NCI-H1092 treated with DMSO at 0.1 percent for 48 hours (cell line): ENCODE results near the gene ZNF800.
"Not testable (repeated sequence)": the region's sequence is repeated elsewhere in the genome, so short reads cannot be mapped to it uniquely, and the experiment has no call there.

Experiments used
- DNase-seq: peaks from one replicate; lab custom pipeline; 2025; lab: John Stamatoyannopoulos, UW

The ZNF800 gene

GRCh38 chr7:127392566-127393367 is at the start of gene ZNF800:
Gene ZNF800 (minus strand): TSS chr7:127392708. CDS start chr7:127391557, 1,151 bp downstream.
- peak; percentile 92 for DNase-seq

DNA sequence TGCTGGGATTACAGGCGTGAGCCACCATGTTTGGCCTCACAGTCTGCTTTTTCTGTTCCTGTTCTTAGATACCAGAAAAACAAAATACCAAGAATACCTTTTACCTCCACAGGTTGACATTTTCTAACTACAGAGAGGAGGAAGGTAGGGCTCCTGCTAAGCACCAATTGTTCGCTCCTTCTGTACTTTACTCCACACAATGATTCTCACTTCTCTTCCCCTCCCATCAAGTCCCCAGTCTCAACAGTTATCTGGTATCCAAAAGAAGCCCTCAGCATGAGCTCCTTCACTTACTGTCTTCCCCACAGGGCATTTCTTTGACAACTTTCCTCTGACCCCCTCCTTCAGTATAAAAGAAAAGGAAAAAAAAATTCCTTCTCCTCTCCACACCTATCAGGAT is 47.7 kb upstream of the ZNF800 start:
- no peak for DNase-seq

GRCh38 chr7:127438836-127439235 is 46.3 kb upstream of the ZNF800 start:
- no peak for DNase-seq

GRCh38 chr7:127437837-127438236 is 45.3 kb upstream of the ZNF800 start:
- no peak for DNase-seq

DNA sequence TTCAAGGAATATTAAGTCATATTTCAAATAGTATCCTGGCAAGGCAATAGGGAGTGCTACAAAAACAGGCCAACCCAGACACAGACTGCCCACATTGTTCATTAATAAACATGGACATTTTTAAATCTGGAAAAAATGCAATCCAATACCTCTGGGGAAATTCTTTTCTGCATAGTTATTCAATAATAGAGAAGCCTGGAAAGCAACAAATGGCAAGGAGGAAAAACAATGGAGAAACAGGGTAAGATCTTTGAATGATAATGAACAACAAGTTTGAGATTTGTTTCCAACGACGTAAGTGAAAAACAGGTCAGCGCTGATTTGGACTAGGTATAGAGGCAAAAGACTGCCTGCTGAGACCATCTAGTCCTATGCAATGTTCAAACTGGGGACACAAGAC is 44.7 kb upstream of the ZNF800 start:
- DNase-seq = no peak

- DNase-seq = not testable (repeated sequence)
These were observed 36.8 kb upstream of the ZNF800 start for GRCh38 chr7:127429281-127429680.

DNA sequence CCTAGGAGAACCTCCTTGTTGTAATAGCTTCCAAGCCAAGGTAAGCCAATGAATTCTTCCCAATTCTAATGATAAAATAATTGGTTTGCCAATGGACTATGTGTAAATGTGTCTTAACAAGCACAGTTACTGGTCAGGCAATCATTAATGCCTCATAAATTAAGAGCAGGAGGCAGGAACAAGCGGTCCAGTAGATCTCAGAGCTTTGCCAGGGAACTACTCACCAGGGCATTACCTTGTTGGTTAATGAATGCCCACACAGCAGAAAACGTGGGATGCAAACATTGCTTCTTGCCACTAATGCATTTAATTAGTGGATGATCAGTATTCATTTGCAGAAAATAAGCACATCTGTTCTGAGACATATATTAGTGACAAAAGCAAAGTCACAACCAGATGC is 26.7 kb upstream of the ZNF800 start:
- DNase-seq = no peak

- no peak for DNase-seq
These were observed 26.0 kb upstream of the ZNF800 start for GRCh38 chr7:127418459-127418858.

DNA sequence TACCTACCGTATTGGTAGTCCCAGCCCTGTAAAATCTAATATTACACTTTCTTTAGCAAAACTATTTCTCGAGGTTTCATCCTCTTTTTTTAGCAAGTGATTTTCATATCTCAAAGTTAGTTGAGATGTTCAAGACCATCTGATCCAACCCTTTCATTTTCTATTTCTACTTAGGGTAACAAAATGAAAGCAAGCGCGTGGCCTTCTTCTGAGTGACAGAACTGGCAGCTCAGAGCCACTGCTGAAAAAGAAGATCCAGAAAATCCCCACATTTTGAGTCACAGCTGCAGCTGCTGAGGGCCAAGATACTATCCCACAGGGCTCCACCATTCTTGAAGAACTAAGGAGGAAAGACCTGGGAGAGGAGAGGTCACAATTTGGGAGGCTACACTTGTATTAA is 24.8 kb upstream of the ZNF800 start:
- DNase-seq = no peak

- DNase-seq = no peak
These were observed 22.7 kb upstream of the ZNF800 start for GRCh38 chr7:127415060-127415742.

DNA sequence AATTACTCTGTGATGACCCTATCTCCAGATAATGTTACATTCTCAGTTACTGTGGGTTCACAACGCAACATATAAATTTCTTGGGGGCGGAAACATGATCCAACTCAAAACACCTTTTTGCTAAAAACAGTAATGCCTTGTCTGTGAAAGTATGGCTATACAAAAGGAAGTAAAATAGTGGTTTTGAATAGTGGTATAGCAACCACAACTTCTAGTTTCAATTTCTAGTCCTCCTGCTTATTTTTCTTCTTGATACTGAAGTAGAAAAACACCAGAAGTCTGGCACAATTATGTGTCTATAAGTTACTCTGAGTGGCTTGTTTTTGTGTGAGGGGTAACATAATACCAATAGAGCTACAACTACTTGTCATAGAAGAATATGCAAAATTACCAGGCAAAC is 21.5 kb upstream of the ZNF800 start:
- no peak for DNase-seq

GRCh38 chr7:127413326-127413725 is 20.8 kb upstream of the ZNF800 start:
- no peak for DNase-seq

DNA sequence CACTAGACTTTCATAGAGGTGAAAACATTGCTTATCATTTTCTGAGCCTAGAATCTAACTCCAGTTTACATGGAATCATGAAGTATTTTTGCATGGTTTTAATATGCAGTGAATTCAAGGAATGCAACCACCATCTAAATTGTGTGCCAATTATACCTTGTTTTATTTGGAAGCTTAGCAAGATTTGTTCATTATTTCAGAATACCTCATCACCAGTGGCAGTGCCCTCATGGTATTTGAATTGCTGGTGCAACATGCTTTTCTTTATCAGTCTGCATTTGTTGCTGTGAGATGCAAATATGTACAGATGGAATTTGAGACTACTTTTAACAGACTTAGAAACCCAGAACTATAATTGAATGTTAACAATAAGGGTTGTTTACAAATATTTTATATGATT is 18.7 kb upstream of the ZNF800 start:
- DNase-seq = no peak

- no peak for DNase-seq
These were observed 17.1 kb upstream of the ZNF800 start for GRCh38 chr7:127409629-127410028.

DNA sequence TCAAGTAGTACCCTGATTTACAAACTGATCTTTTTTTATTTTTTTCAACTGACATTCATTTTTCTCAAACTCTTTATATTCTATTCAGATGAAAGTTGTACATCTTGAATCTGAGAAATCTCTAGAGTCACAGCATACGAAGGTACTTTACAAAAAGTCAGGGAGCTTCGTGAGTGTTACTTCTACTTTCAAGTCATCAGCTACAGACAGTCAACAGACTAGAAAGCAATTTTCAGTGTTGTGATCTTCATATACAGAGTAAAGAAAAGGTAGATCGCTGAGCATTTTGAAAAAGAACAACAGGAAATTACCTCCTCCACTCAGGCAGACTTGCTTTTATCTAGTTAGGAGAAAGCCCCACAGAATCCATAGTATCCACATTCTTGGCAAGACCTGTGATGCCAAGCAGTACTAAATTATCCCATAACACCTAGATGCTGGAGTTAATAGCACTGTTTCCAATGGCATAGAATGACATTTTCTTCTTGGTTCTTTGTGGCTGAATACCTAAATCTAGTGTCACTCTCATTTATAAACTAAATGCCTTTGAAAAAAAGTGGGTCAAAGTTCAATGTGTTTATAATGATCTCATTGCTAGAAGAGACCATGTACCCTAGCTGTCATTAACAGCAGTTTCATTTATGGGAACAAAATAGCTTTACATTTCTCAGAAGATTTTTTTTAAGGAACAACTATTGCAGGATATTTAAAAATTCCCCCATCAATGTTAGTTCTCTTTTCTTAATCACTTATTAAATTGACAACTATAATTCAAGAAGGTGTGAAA is 12.0 kb upstream of the ZNF800 start:
- no peak for DNase-seq

DNA sequence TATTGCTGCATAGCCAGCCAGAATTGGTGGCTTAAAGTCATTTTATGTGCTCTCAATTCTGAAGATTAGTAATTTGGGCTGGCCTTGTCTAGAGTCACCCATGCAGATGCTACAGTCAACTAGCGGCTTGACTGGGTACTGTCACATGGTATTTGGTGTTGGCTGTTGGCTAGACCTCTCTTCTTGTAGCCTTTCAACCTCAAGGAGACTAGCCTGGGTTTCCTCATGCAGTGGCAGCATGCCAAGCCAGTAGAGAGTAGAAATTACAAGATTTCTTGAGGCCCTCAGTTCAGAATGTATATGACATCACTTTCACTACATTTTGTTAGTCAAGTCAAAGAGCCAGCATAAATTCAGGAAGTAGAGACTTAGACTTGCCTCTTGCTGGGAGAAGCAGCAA is 3.7 kb upstream of the ZNF800 start:
- no peak for DNase-seq

- DNase-seq = not testable (repeated sequence)
These were observed 2.6 kb upstream of the ZNF800 start for GRCh38 chr7:127395104-127395503.

DNA sequence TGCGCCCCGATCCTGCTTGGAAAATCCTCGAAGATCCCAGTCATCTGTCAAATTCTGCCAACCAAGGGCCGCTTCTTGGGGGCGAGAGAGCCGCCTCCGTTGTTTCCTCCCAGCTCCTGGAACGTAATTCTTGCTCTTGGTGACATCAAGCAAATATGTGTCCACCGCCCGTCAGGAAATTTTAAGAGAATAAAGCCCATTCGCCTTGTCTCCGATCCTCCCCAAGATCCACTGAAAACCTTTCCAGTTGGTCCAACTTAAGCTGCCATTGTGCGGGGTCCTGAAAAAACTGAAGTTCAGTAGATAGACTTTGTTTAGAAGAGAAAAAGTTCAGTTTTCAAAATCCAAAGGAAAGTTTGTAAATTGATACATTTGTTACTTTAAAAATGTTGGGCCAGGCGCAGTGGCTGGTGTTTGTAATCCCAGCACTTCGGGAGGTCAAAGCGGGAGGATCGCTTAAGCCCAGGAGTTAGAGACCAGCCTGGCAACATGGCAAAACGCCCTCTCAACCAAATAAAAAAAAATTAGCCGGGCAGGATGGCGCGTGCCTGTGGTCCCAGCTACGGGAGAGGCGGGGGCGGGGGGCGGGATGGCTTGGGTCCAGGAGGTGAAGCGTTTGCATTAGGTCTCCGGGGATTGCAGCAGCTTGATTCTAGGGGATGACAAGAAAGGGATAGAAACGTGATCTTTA is 1.0 kb upstream of the ZNF800 start:
- DNase-seq = peak; percentile 53

DNA sequence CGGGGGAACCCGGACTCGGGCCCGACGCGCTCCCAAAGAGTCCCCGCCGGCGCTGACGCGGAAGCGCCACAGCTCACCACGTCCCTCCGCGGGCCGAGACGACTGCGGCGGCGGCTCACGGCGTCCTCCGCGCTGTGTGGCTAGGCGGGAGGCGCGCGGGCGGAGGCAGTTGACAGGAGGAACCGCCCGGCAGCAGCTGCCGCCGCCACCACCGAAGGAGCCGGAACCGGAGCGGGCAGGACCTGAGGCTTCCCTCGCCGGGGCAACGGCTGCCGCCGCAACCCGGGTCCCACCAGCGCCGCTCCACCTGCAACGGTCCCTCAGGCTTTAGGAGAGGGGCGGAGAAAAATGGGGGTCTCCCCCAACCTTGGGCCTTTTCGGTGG is 334 bp downstream of the ZNF800 start:
- DNase-seq = peak; percentile 73

DNA sequence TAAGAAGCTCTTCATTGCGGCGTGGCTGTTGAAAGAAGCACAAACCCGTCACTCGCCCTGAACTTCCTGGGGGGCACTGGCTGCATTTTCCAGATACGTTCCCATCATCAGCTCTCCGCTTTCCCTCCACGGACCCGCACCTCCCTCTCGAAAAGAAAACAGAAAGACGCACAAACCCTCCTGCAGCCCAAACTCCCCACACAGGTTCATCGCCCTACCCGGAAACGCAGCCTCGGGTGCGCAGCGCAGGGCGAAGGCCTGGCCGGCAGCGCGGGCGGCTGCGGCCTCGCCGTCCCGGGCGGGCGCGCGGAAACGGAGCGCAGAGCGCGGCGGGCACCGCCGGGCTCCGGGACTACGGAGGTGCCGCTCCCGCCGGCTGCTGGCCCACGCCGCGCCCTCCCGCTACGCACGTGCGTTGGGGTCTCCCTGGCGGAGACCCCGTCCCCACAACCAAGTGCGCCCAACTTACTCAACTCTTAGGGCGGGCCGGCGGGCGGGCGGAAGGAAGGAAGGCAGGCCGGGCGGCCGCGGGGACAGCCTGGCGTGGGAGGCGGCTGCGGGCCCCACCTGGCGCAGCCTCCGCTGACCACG is 822 bp downstream of the ZNF800 start:
- DNase-seq = no peak

GRCh38 chr7:127390817-127391590 is 1.5 kb downstream of the ZNF800 start:
- no peak for DNase-seq
